GDM1 (cell line): ENCODE measurements around the gene ASZ1.
"Not testable (repeated sequence)": the region's sequence is repeated elsewhere in the genome, so short reads cannot be mapped to it uniquely, and the experiment has no call there.

Experiments used
- DNase-seq: peaks from one replicate; lab custom pipeline; 2025; lab: John Stamatoyannopoulos, UW

ASZ1 gene, protein sequence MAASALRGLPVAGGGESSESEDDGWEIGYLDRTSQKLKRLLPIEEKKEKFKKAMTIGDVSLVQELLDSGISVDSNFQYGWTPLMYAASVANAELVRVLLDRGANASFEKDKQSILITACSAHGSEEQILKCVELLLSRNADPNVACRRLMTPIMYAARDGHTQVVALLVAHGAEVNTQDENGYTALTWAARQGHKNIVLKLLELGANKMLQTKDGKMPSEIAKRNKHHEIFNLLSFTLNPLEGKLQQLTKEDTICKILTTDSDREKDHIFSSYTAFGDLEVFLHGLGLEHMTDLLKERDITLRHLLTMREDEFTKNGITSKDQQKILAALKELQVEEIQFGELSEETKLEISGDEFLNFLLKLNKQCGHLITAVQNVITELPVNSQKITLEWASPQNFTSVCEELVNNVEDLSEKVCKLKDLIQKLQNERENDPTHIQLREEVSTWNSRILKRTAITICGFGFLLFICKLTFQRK

DNA sequence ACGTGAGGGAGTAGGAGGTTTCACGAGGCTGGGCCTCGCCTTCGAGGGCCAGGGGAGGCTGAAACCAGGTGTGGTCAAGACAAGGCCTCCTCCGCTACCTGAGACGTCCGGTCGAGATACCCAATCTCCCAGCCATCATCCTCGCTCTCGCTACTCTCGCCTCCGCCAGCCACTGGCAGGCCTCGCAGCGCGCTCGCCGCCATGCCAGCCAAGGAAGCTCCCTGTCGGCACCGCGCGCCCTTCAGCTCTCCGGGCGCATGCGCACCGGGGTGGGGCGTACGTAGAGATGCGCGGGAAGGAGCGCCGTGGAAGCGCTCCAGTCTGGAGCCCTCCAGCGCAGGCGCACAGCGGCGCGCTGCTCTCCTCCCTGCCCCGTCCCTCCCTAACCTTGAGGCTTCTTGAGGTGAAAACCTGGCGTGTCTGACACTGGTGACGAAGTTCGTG lies at the start of gene ASZ1:
TSS of gene ASZ1 (minus strand) at position 236 of the 444 bp plus-strand sequence. CDS start at position 203, 33 bp downstream.
- no peak for DNase-seq

- DNase-seq, result no peak
Observed at GRCh38 chr7:117476557-117477215, 49.4 kb upstream of the ASZ1 start.

- no peak for DNase-seq
Observed at GRCh38 chr7:117472335-117472734, 45.0 kb upstream of the ASZ1 start.

DNA sequence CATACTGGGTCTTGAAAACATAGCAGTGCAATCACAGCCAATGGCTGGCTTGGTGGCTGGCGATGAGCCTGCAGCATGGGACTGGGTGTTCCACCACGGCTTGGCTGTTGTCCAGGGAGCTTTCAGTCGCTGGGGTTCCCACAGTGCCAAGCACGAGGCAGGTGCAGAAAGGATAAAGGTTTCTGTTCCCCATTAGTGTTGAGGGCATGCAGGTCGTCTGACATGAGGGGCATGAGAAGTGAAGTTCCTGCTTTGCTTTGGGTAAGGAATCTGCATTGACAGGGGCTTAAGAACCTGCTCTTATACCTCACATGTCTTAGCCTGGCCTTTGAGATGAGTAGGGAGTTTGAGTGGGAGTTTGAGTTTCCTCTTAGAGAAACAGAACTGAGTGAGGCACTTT lies 43.5 kb upstream of the ASZ1 start:
- no peak for DNase-seq

GRCh38 chr7:117468174-117468573 lies 40.9 kb upstream of the ASZ1 start:
- DNase-seq, result no peak

- DNase-seq, result not testable (repeated sequence)
Observed at GRCh38 chr7:117460815-117461214, 33.5 kb upstream of the ASZ1 start.

DNA sequence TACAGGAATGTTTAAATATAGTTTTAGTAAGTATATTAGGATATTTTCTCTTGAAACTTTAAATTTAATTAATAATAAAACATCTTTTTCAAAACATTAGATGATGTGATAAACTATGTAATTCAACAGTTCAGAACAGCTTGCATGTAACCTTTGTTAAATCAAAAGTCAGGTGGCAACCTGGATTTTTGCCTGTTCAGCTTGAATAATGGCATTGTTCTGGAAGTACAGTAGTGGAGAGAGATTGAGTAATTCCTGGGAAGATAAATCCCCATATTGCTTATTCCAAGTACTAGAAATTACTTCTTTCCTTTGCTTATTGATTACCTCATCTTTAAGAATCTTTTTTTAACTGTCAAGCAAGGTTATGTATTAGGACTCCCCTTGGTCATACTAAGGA lies 32.4 kb upstream of the ASZ1 start:
- no peak for DNase-seq

GRCh38 chr7:117458977-117459583 lies 31.8 kb upstream of the ASZ1 start:
- no peak for DNase-seq

GRCh38 chr7:117448655-117449054 lies 21.4 kb upstream of the ASZ1 start:
- DNase-seq, result no peak

- DNase-seq, result no peak
Observed at GRCh38 chr7:117446220-117446815, 19.0 kb upstream of the ASZ1 start.

GRCh38 chr7:117445206-117445605 lies 17.9 kb upstream of the ASZ1 start:
- no peak for DNase-seq

DNA sequence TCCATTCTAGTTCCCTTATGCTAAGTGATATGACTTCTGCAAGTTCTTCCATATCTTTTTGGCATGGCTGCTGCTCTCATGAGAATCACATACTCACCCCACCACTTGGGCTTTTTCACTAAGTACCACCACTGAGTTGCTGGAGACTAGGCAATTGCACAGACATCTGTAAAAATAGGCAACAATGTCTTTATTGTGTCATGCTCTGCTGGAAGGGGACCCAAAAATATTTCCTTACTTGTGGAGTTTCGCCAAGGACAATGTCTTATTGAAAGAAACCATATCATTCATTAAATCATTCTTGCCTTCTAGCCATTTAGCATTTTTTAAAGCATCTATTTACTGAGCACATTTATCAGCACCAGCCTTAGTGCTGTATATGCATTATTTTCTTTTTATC lies 17.4 kb upstream of the ASZ1 start:
- no peak for DNase-seq

GRCh38 chr7:117435475-117436043 lies 8.3 kb upstream of the ASZ1 start:
- no peak for DNase-seq

DNA sequence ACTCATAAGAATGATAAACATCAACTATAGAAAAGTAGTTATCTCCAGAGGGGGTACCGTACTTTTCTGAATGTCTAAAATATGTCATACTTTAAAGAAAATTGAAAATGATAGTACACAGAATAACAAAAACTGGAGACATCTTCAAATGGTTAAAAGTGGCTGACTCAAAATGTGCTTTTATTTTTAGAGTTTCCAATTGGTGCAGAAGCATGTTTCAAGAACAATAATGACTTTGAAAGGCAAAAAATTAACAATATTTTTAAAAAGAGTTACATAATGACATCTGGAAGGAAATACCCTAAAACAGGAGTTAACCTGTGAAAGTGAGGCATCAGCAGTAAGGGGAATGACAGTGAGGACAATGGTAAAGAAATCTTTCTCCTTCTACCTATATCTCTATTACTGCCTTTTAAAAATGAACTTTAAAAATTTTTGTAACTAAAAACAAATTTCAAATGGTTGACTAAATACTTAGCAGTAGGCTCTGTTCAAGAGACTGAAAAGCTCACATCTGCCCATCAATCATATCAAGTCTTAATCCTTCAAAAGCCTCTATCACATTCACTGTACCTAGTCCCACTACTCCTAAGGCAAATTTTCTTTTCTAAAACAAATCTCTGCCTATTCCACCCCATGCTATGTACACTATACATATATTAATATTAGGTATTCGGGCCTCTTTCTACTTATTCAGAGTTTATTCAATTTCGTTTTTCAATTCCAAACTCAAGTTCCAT lies 3.0 kb downstream of the ASZ1 start:
- DNase-seq, result no peak

GRCh38 chr7:117414591-117414990 lies 12.7 kb downstream of the ASZ1 start:
- DNase-seq, result not testable (repeated sequence)

GRCh38 chr7:117412946-117413559 lies 14.2 kb downstream of the ASZ1 start:
- no peak for DNase-seq

- no peak for DNase-seq
Observed at GRCh38 chr7:117412390-117412789, 14.9 kb downstream of the ASZ1 start.

DNA sequence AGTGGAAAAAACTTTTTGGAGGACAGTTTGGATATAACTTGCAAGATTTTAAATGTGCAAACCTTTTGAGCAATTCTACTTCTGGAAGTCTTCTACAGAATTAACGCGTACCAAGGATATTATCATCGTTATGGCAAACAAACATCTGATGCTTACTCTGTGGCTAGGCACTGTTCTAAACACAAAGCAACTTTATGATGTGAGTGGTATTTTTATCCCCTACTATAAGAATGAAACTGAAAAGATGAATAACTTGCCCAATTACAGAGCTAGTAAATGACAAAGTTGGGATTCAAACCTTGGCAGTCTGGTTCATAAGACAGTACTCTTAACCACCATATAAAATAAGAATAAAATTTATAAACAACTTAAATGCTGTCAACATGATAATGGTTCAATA lies 15.8 kb downstream of the ASZ1 start:
- DNase-seq, result no peak

- no peak for DNase-seq
Observed at GRCh38 chr7:117408831-117409230, 18.5 kb downstream of the ASZ1 start.

DNA sequence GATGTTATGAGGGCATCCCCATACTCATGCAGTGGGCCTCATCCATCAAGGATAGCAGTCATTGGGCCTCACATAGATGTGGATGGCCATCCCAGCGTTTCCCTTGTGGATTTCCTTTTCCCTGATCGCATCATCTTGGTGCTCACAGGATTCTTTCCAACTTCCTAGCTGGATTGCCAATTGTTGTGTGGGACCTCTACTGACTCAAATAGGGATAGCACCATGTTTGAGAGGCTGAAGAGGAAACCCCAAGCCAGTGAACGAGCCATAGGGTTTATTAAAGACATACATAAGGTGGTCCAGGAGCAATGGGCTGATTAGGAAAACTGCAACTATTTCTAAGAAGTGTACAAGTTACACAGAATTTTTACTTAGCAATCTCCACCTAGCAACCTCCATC lies 21.8 kb downstream of the ASZ1 start:
- no peak for DNase-seq

GRCh38 chr7:117403737-117404136 lies 23.6 kb downstream of the ASZ1 start:
- DNase-seq, result no peak
